ENCODE results near the gene KRTAP4-16. TPM values are rescaled to one million over a fixed set of nuclear protein-coding genes. Genes with fewer than 3 reads are reported as not detected.
"Not testable (repeated sequence)": the region's sequence is repeated elsewhere in the genome, so short reads cannot be mapped to it uniquely, and the experiment has no call there.

Gene KRTAP4-16
- total RNA-seq, 1 experiment from 2014 or later: not detected

DNA sequence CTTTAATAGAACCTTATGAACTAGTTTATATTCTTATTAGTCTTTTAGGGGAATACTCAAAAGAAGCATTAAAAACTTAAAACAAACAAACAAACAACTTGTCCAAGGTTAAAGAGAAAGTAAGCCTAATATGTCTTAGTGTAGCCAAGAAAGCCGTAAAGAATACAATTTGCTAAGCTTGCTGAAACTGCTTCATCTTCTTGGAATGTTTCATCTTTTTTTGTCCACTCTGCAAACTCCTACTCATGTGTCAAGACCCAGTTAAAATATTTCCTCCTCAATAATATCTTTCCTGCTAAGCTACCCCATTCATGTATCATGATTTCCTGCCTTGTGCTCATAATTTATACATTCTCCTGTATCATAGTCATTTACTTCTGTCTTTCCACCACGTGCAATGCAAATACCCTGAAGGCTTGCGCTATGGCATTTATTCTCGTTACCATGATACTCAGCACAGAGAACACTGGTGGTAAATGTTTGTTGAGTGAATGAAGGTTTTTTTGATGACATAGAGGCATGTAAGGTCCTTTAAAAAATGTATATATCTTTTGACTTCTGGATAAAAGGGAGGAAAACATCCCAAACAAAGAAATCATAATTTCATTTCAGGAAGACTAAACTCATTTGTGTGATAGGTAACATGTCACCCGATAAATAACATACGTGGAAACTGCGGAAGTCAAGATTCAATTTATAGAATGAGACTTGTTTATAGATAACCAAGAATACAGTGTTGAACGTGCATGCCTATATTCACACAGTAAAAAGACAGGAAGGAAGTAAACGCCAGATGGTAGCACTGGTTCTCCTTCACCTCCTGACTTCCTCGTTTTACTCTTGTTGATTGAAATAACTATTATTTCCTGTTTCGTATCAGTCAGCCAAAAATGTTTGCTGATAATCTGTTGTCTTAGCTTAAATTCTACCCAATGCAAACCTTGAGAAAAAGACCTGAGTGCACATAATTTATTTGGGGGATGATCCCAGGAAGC, 18.0 kb upstream of the KRTAP4-16 start:
- DNase-seq (ENCODE audit: low read depth, low spot score); H3K27ac ChIP-seq (ENCODE audit: low read depth, low read length); ATAC-seq; H3K9ac ChIP-seq (ENCODE audit: low read length); H4K20me1 ChIP-seq (ENCODE audit: insufficient read depth); H3K9me3 ChIP-seq (ENCODE audit: control insufficient read depth in 1 of 2, insufficient read depth in 1 of 2, low read depth in 1 of 2, low read length in 2 of 2); H3K27me3 ChIP-seq (ENCODE audit: insufficient read depth, low read length); H3K9me2 ChIP-seq (ENCODE audit: insufficient read depth); BruUV-seq (replicated peaks); intact Hi-C loops (cut with micrococcal nuclease); H2AFZ ChIP-seq (ENCODE audit: low read depth, low read length, poor library complexity, severe bottlenecking); H3K4me2 ChIP-seq (ENCODE audit: low read length); H3K79me2 ChIP-seq (ENCODE audit: insufficient read depth, low read length); CTCF ChIA-PET; H3K4me3 ChIP-seq (replicated peaks in 1 of 2; ENCODE audit: low read depth in 1 of 2, low read length in 2 of 2); POLR2A ChIA-PET; H3K36me3 ChIP-seq (ENCODE audit: control insufficient read depth in 1 of 2, insufficient read depth in 2 of 2, low read length in 2 of 2); RAD21 ChIA-PET (ENCODE audit: low non-redundant PET in 1 of 2, low total read pairs in 2 of 2, uncharacterized antibody in 2 of 2, unreplicated experiment in 2 of 2): not testable (repeated sequence)
- H3K4me1 ChIP-seq (ENCODE audit: control insufficient read depth in 1 of 2, insufficient read depth in 2 of 2, low read length in 2 of 2): peaks cover 0 to 32% of the 10 kb centered on the region in 2 experiments; a peak in 2 of 4 replicates

DNA sequence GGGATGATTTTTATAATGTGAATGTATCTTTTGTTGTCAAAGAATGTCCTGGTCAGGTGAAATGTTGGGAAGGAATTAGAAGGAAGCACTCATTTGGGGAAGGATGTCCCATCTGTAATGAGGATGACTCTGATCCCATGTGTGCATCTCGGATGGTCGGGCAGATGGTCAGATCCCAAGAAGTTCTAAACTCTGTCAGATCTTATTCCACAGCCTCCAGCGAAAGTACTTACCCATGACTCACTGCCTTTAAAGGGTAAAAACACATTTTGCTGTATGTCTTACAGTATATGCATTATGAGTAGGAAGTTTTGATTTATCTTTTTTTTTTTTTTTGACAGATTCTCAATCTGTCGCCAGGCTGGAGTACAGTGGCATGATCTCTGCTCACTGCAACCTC, 16.7 kb upstream of the KRTAP4-16 start:
- Histone ChIP-seq H3K4me2 (ENCODE audit: low read length) (no peak overlapping the region), H3K4me1 (ENCODE audit: control insufficient read depth in 1 of 2, insufficient read depth in 2 of 2, low read length in 2 of 2) (peaks cover 0 to 20% of the 10 kb centered on the region in 2 experiments; a peak in 2 of 4 replicates), H3K27ac (ENCODE audit: low read depth, low read length) (no peak overlapping the region), H3K9me3 (ENCODE audit: control insufficient read depth in 1 of 2, insufficient read depth in 1 of 2, low read depth in 1 of 2, low read length in 2 of 2) (peaks cover 0 to 6% of the 10 kb centered on the region in 2 experiments; a peak in 1 of 4 replicates), H3K9ac (ENCODE audit: low read length) (no peak overlapping the region), H4K20me1 (ENCODE audit: insufficient read depth) (no peaks in the 10 kb centered on the region), H3K27me3 (ENCODE audit: insufficient read depth, low read length) (no peaks in the 10 kb centered on the region), H3K4me3 (replicated peaks in 1 of 2; ENCODE audit: low read depth in 1 of 2, low read length in 2 of 2) (no peak overlapping the region), H3K9me2 (ENCODE audit: insufficient read depth) (no peaks in the 10 kb centered on the region), H3K79me2 (ENCODE audit: insufficient read depth, low read length) (no peaks in the 10 kb centered on the region), H3K36me3 (ENCODE audit: control insufficient read depth in 1 of 2, insufficient read depth in 2 of 2, low read length in 2 of 2) (0 out of 4 replicates have a peak, but pooled peaks cover 0 to 2% of the 10 kb centered on the region in 2 experiments), H2AFZ (ENCODE audit: low read depth, low read length, poor library complexity, severe bottlenecking) (no peak overlapping the region)
- intact Hi-C loops (cut with micrococcal nuclease): no loop called here
- ChIA-PET RAD21 (ENCODE audit: low non-redundant PET in 1 of 2, low total read pairs in 2 of 2, uncharacterized antibody in 2 of 2, unreplicated experiment in 2 of 2) (no interaction called here), POLR2A (no interaction called here), CTCF (no interaction called here)
- ATAC-seq (no peak), DNase-seq (ENCODE audit: low read depth, low spot score) (no peak)
- no TSS peak for BruUV-seq (replicated peaks)
- TF ChIP-seq POLR2AphosphoS5 (IDR thresholded peaks at IDR 0.05; ENCODE audit: low read depth, low read length) (no peak), POLR2A (IDR thresholded peaks at IDR 0.05; ENCODE audit: borderline replicate concordance, extremely low read depth, insufficient read depth, insufficient read length) (no peak), SP1 (IDR thresholded peaks at IDR 0.05; ENCODE audit: low read depth) (no peak), YY1 (IDR thresholded peaks at IDR 0.05; ENCODE audit: extremely low read depth, insufficient replicate concordance, low read depth, low read length) (no peak), JUND (IDR thresholded peaks at IDR 0.05) (no peak)
- TF ChIP-seq, protein P1, sequence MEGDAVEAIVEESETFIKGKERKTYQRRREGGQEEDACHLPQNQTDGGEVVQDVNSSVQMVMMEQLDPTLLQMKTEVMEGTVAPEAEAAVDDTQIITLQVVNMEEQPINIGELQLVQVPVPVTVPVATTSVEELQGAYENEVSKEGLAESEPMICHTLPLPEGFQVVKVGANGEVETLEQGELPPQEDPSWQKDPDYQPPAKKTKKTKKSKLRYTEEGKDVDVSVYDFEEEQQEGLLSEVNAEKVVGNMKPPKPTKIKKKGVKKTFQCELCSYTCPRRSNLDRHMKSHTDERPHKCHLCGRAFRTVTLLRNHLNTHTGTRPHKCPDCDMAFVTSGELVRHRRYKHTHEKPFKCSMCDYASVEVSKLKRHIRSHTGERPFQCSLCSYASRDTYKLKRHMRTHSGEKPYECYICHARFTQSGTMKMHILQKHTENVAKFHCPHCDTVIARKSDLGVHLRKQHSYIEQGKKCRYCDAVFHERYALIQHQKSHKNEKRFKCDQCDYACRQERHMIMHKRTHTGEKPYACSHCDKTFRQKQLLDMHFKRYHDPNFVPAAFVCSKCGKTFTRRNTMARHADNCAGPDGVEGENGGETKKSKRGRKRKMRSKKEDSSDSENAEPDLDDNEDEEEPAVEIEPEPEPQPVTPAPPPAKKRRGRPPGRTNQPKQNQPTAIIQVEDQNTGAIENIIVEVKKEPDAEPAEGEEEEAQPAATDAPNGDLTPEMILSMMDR (IDR thresholded peaks at IDR 0.05 in 2 of 3, conservative IDR thresholded peaks at IDR 0.05 in 1 of 3; ENCODE audit: borderline replicate concordance in 1 of 3, insufficient read depth in 1 of 3, low read depth in 2 of 3, low read length in 2 of 3): no peak

DNA sequence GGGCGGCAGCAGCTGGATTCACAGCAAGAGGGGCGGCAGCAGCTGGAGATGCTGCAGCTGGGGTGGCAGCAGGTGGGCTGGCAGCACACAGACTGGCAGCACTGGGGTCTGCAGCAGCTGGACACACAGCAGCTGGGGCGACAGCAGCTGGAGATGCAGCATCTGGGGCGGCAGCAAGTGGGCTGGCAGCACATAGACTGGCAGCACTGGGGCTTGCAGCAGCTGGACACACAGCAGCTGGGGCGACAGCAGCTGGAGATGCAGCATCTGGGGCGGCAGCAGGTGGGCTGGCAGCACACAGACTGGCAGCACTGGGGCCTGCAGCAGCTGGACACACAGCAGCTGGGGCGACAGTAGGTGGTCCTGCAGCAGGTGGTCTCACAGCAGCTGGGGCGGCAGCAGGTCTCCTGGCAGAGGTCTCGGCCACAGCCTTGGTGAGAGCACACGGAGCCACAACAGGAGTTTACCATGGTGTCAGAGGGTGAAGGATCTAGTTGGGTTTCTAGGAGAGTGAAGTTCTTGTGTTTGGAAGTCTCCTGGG, 15.9 kb upstream of the KRTAP4-16 start, which contains the start of gene KRTAP4-11:
Gene KRTAP4-11, minus strand, starts transcription at position 528 of the 541 bp plus-strand sequence. Its CDS starts 58 bp downstream, at position 470.
- H3K9ac ChIP-seq (ENCODE audit: low read length); ATAC-seq; H3K36me3 ChIP-seq (ENCODE audit: control insufficient read depth in 1 of 2, insufficient read depth in 2 of 2, low read length in 2 of 2); H3K9me2 ChIP-seq (ENCODE audit: insufficient read depth); RAD21 ChIA-PET (ENCODE audit: low non-redundant PET in 1 of 2, low total read pairs in 2 of 2, uncharacterized antibody in 2 of 2, unreplicated experiment in 2 of 2); intact Hi-C loops (cut with micrococcal nuclease); H3K4me3 ChIP-seq (replicated peaks in 1 of 2; ENCODE audit: low read depth in 1 of 2, low read length in 2 of 2); H2AFZ ChIP-seq (ENCODE audit: low read depth, low read length, poor library complexity, severe bottlenecking); H4K20me1 ChIP-seq (ENCODE audit: insufficient read depth); BruUV-seq (replicated peaks); H3K4me2 ChIP-seq (ENCODE audit: low read length); POLR2A ChIA-PET; H3K27me3 ChIP-seq (ENCODE audit: insufficient read depth, low read length); H3K9me3 ChIP-seq (ENCODE audit: control insufficient read depth in 1 of 2, insufficient read depth in 1 of 2, low read depth in 1 of 2, low read length in 2 of 2); H3K79me2 ChIP-seq (ENCODE audit: insufficient read depth, low read length); CTCF ChIA-PET; H3K27ac ChIP-seq (ENCODE audit: low read depth, low read length); DNase-seq (ENCODE audit: low read depth, low spot score): not testable (repeated sequence)
- peaks cover 0 to 14% of the 10 kb centered on the region in 2 experiments; a peak in 2 of 4 replicates for H3K4me1 ChIP-seq (ENCODE audit: control insufficient read depth in 1 of 2, insufficient read depth in 2 of 2, low read length in 2 of 2)
